Activated CD4-positive, alpha-beta T cell treated with anti-CD3 and anti-CD28 coated beads, Interleukin-2, amount 50 U/mL, for 4 hours (primary cell): Measurements from ENCODE around the gene FAM107A.

Experiments
- DNase-seq, 2 experiments: peaks; one replicate each; pipeline ENCODE4 v3.0.0-alpha.2; 2020

FAM107A gene

DNA sequence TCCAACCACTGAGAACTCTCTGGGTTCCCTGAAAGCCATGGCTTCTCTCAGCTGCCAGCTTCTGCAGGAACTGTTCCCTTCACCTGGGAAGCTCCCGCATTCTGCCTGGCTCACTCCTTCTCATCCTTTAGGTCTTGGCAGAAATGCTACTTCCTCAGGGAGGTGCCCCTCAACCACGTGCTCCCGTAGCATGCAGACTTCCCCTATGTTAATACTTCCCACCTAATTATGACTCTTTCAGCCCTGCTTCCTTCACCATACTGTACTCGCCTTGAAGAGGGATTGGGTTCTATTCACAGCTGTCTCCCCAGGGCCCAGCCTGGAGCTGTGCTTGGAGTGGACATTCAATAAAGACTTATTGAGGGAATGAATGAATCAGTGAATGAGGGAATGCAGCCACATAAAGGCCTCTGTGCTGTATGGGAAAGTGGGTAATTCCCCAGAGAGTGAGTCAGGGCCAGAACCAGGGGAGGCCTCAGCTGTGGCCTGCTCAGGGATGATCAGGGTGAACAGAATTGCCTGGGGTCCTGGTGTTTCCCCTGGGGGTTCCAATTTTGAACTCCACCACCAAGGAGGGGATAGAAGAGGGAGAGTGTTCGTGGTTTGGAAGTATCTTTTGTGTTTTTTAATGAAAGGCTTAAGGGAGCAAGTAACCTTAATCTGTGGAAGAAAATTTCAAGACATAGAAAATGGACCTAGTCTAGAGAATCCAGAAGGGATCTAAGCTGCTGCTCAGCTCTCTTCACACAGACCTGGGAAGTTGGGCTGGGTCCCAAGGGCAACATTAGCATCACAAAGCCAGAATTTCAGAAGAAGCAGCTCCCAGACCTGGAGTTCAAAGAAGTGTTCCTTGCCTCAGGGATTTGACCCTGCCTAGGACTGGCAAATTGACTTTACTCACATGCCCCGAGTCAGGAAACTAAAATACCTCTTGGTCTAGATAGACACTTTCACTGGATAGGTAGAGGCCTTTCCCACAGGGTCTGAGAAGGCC lies 14.6 kb upstream of the FAM107A start:
- DNase-seq = no peak

DNA sequence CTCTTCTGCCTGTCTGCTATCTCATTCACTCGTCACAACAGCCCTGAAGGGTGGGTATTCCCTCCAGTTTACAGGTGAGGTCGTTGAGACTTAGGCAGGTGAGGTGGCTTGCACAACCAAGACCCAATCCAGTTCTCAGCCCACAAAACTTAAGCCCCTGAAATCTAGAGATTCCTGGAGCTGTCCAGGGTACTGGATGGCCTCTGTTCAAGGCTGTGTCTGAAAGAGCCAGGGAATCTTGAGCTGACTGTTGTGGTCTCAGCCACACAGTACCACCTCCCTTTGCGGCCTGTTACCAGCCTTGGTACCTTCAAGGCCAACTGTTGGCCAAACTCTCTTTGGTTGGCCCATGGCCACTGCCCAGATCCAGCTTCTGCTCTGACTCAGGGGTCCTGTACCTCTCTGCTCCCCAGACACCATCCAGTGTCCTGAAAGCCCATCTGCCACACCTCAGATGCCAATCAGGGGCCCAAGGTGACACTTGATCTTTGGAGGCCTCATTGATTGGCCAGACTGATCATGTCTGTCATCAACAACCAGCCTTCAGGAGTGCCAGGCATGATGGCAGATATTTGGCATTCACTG lies 10.9 kb upstream of the FAM107A start:
- no peak for DNase-seq

DNA sequence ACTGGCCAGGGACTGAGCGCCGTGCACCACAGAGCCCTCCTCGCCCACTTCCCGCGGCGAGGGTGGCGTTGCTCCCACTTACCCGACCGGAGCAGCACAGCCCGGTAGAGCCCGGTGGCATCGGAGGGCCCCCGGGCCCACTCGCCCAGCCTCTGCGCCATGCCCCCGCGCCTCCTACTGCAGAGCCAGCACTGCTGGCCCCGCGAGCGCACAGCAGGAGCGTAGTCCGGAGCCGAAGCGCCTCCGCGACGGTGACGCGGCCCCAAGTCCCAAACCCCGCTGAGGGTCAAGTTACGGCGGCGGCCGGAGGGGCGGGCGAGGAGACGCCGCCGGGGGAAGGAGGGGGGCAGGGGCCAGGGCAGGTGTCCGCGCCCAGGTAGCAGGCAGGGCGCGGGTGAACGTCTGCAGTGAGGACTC lies 9.6 kb upstream of the FAM107A start:
- DNase-seq = no peak

DNA sequence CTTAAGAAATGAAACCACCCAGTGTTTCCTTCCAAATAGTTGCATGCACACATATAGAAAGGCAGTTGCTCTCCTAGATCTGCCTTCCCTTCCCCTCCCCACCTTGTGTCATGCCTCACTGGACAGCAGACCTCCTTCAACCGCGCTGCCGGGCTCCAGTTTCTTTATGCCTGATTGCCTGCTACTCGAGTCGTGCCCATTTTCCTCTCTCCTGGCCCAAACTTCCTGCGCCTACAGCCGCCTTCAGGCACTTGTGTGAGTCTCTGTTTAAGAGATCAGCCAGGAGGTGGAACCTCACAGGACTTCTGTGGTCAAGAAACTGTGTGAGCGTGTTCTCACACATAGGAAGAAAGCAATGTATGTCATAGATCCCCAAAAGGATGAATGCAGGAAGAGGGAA lies 8.8 kb upstream of the FAM107A start:
- DNase-seq = no peak

DNA sequence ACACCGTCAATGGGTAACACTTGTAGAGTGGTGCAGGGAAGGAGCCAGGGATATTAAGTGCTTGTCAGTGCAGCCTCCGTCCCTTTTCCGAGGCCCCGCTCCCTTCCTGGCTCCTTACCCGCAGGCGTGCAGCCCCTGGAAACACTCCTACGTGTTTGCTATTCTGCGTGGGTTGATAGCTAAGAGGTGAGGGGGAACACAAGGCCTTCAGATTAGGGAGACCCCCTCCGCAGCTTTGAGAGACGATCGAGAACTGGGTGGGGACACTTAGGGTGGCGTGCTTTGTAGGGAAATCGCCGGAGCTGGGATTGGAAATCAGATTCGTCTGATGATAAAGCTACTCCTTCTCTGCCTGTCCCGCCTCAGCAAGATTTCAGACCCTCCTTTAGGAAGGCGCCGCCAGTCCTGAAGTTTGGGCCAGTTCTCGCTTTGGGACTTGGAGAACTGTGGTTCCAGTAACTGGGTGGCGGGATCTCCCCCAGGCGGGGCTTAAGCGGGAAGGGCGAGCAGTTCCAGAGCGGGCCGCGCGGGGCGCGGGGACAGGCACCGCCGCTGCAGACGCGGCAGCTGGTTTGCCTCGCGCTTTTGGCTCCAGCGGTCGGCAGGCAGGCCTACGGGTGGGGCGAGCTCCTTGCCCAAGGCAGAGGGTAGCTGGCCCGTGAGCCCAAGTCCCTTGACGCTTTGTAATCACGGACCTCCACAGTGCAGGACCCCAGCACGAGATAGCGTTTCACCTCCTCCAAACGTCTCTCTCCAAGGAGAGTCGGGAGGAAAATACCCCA lies 8.0 kb upstream of the FAM107A start:
- peak; percentile 33 to 42 for DNase-seq

DNA sequence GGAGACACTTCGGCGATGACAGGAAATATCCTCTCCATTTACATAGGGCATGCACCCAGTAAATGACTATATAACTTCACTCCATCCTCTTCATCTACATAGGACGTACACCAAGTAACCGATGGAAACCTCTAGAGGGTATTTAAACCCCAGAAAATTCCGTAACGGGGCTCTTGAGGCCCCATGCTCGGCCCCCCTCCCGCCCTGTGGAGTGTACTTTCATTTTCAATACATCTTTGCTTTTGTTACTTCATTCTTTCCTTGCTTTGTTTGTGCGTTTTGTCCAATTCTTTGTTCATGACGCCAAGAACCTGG lies 7.5 kb upstream of the FAM107A start:
- DNase-seq = no peak

DNA sequence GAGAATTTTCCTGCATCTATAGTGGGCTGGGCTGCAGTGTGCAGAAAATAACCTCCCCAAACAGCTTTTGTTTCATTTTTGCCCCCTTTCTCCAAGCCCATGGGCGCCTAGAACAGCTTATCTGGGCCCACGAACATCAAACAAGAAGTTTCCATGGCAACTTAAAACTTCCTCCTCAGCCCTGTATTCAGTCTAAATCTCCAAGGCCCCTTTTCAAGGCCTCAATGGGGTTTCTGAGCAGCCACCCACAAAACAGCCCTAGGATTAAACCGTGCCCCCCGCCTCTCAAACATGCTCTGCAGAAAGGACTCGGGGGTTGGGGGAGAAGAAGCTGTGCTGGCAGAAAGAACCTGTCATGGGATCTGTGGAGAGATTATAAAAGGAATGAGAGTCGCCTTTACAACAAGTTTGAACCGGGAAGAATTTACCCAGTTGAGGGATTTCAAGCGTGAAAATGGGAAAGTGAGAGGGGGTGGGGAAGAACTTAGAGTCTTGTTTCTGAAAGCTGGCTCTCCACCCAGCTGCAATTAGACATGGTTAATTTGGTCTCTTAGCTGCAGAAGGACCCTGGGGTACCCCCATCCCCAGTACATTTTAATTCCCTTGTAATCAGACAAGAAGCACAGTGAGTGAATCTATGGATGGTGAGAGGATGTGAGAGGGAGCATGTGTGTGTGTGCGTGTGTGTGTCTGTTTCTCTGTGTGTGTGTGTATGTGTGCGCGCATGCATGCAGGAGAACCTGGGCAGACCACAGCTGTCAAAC lies 4.3 kb upstream of the FAM107A start:
- DNase-seq = no peak

DNA sequence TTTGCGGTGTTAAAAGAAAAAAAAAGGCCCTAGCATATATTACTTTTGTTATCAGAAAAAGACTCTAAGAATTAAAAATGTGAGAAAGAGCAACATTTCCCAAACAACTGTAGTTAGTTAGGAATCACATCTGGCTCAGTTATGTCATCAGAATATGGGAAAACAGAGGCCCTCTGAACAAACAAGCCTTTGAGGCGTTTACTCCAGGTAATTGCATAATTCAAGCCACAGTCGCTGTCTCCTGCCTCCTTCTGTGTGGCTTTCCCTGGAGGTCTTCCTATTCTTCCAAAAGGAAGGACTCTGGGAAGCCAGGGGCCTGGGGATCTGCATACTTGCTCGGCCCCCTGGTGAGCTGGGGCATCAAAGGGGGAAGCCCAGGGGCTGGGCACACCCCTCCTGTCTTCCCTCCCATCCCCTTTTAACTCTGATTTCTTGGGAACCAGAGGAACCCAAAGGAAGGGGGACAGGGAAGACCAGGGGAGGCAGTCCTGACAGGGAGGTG lies 3.7 kb upstream of the FAM107A start:
- no peak for DNase-seq

DNA sequence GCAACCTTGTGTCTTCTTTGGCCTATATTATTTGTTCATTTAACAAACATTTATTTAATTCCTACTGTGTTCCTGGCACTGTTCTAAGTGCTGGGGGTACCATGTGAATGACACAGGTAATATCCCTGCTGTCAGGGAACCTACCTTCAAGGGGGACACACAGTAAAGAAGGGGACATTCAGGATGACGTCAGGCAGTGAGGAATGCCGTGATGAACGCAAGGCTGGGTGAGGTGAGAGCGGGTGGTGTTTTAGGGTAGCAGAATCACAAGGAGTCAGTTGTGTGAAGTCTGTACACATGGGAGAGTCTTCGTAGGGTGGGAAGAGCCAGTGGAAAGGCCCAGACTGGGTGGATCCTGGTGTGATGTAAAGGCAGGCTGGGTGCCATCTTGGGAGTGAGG lies 1.7 kb upstream of the FAM107A start:
- no peak for DNase-seq

DNA sequence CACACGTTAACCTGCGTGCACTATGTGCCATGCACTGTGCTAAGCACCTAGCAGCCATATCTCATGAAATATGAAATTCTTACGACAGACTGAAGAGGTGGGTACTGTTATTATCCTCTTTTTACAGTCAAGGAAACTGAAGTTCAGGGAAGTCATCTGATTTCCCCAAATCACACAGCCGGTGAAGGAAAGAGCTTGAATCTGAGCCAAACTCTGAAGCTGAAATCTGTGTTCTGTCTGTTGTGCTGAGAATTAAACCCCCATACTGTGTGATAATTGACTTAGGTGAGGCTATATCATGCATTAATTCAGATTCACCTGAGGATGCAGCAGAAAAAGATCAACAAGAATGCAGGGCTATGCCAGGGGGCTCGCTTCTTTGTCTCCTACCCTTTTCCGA lies 475 bp downstream of the FAM107A start:
- no peak for DNase-seq

DNA sequence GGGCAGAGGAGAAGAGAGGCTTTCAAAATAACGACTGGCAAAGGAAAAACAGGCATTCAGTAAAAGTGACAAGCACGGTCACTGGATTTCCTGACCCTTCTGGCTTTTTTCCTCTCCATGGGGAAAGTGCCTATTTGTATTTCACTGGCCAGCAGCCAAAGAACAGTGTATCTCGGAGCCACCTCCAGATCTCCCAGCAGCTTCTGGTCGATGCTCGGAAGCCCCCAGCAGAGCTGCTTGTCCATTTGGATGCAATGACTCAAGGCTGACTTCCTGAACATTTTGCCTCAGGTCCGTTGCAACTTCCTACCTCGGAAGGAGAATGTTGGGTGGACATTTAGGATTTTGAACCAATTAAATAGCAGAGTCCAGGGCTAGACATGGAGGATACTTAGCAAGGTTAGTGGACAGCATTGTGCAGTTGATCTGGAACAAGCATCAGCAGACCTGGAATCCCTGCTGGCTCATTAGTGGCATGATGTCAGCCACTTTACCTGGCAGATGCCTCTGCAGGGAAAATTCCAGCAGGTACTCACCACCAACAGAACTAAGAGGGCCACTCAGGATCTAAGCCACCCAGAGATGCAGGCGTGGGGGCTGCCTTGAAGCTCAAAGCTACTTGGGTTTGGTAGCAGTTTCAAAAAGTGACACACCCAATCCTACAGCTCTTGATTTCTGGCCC lies 1.1 kb downstream of the FAM107A start:
- no peak for DNase-seq

DNA sequence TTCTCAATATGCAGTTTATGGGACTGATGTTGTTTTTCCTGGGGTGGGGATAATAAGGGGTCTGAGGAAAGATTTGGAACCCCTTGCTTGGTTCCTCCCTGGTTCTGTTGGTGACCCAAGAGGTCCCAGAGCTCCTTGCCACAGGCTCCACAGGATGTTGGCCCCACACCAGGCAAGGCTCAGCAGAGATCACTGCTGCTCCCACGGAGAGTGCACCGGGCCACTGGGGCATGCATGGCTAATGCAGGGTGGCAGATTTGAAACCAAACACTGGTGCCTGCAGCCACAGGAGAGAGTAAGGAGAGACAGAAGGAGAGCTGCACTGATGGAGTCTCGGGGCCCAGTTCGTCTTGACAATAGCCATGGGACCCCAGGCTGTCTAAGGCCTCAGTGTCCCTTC lies 2.5 kb downstream of the FAM107A start:
- DNase-seq = no peak

DNA sequence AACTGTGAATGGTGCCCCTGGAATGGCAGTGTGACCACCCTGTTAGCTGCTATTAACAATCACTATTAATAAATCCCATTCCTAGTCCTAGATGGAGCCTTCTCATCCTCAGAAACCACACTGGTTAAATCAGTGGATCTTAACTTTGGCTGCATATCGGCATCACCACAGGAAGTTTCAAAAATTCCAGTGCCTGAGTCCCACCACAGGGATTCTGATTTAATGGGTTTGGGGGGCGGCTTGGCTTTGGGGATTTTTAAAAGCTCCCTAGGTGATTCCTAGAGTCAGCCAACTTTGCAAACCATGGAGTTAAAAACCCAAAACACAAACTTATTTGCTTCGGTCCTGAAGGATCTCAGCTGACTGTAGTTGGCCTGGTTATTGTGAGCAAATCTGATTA lies 3.1 kb downstream of the FAM107A start:
- DNase-seq = no peak

DNA sequence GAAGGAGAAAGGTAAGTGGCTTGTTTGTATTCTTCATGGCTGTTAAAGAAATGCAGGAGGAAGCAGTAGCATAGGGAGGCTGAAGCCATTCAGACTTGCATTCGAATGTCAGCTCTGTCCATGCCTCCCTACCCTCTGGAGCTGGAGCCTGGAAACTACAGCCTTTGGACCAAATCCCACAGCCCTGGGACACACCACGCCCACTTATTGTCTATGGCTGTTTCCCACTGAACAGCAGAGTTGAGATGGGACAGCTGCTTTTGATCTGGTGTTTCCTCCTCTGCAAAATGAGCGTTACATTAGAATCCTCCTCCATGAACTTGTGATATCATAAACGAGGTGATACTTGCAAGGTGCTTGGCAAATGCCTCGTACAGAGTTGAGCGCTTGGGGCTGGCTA lies 3.6 kb downstream of the FAM107A start:
- DNase-seq = no peak

DNA sequence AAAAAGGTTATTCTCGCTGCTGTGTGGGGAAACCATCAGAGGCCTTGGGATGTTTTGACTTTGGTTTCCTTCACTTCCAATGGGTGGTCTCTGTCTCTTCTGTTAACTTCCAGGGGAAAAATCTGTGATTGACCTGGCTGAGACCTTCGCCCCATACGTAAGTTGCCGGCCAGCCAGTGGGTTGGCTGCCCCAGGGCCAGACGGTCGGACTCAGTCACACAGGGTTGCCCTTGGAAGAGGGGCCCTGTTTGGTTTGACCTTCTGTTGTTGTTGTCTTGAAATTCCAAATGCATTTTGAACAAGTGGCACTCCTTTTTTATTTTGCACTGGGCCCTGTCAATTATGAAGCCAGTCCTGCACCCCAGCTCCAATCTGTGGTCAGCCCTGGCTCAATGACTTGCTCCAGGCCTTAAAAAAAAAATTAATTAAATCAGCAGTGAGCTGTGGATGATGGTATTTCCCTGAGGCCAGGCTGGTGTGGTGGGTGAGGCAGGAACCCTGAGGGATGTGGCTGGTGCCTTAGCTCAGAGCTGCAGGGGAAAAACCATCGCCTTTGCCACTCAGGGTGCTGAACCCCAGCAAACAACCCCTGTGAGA lies 4.5 kb downstream of the FAM107A start:
- DNase-seq = no peak

DNA sequence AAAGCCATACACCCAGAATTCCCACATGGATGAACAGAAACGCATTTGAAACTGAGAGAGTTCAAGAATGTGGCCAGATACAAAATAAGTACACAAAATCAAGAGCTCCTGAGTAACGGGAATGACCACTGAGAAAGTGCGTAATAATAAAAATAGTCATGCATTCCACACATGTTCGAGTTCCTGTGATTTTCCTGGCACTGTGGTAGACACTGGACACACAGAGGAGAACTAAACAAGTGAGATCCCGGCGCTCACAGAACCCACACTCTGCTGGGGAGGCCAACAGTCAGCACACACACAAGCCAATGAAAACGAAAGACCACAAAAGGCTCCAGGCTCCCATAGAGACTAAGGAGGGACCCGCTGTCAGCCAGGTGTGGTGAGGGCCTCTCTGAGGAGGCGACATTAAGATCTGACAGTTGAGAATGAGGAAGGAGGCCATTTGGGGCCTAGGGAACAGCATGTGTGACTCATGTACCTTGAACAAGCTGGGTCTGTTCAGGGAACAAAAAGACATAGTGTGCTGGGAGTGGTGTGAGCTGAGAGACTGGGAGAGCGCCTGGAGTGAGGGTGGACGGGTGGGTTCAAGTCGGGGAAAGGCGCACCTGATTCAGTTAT lies 5.1 kb downstream of the FAM107A start:
- no peak for DNase-seq

DNA sequence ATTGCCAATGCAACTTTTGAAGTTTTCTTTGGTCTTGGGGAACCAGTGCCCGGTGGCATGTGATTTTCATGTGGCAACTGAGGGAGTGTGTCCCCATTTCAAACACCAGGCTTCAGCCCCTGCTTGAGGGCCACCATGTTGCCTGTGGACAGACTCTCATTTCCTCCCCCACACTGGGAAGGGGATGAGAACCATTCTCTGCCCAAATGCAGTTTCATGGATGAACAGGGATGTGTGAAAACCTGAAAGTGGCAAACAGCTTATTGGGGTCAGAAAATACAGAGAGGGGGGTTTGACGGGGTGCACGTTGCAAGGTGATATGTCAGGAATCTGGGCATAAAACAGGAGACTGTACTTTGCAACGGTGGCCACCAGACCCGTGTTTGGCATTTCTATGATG lies 6.3 kb downstream of the FAM107A start:
- no peak for DNase-seq

DNA sequence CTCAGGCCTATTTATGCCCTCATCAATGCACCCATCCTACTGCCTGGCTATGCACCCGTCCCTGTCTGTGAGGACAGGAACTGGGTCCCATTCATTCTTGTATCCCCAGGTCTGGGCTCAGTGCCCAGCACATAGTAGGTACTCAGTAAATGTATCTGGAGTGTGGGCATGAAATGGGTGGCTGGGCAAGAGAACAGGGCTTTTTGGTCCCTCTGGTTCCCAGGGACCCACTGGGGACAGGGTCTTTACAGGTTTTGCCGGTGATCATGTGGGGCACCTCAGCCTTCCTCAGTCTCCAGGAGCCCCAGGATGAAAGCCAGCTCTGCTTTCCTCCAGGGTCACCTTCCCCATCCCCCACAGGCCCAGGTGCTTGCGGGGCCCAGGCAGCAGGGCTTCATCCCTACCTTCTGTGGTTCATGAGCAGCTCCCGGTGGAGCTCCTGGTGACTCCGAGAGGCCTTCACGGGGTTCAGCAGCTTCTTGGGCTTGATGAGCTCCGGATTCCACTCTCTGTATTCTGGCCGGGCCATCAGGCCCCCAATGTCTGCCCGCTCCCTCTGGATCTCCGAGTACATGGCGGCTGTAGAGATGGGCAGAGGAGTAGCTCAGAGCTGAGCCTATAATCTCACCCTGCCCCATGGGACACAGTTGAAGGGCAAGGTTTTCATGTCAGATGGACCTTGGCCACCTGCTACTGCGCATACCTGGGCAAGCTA lies 7.7 kb downstream of the FAM107A start:
- DNase-seq = no peak

DNA sequence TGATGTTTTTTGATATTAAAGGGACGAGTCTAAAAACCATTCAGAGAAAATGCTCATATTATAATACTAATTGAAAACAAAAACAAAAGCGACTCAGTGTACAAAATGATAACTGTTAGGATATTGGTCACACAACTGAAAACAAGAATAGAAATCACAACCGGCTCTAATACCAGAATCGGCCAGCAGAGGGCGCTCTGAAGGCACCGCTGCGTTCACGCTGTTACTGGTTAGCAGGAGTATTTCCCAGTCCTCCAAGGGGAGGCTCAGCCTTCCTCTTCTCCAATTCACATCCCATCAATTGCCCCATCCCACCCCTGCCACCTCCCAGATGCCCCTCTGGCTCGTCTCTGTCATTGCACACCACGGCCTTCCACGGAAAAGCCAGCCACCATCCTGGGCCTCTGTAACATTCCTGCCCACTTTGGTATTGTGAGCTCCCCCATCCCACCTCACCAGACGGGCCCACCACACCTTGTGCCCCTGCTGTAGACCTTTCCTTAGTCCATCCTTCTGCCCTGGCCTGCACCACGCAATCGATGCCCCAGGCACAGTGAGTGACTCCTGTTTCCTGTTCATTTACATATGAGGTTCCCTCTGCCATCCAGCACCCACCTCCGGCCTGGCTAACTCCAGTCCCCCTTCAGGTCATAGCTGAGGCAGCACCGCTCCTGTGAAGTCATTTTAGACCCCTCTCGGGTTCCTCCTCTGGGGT lies 8.5 kb downstream of the FAM107A start:
- DNase-seq = peak; percentile 61 to 66

DNA sequence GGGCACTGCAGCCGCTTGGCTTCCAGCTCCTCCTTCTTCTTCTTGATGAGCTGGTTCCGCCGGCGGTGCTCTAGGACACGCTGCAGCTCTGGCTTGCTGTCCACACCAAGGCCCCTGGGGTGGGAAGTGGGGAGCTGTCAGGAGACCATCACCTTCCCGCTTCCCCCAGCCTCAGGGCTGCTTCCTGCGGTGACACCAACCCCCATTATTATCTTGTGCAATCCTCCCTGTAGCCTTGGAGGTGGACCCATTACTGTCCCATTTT lies 10.0 kb downstream of the FAM107A start:
- no peak for DNase-seq
